ENCODE results near the gene SUGCT. TPM values are rescaled to one million over a fixed set of nuclear protein-coding genes. Genes with fewer than 3 reads are reported as not detected.
A peak's percentile ranks its signal among the peaks of the same experiment; 100 is the strongest.

The SUGCT gene
- total and polyA plus RNA-seq, 2 of the 13 experiments (the other 11 are each of a cell fraction or from before 2014, with no cell fraction given): 10.1 to 22.2 TPM

DNA sequence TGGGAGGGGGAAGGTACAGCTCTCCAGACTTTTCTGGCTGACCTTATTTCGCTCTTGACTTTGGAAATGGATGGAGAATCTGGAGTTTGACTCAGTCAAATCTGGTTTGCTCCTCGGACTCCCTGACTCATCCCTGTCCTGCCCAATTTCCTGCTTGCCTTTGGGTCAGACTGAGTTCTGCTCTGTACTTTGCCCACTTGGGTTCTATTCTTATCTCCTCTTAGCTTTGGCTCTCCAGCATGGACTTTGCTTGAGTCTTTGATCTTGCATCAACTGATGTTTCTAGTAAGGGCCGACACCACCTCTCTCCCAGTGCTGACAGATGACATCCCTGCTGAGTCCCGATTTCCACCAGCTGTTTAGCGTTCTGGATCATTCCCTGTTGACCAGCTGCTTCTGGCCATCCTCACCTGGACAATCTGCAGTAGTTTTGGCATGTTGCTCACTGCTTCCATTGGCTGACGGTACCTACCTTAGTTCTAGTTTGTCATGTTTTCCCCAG lies 335.3 kb downstream of the SUGCT start (continued):
- TF ChIP-seq NFAT5 (CRISPR knock-in tag; IDR thresholded peaks at IDR 0.05) (no peak), GZF1 (CRISPR knock-in tag; IDR thresholded peaks at IDR 0.05) (no peak), PRDM10 (CRISPR knock-in tag; IDR thresholded peaks at IDR 0.05; ENCODE audit: low read depth) (no peak), KLF12 (CRISPR knock-in tag; IDR thresholded peaks at IDR 0.05; ENCODE audit: borderline replicate concordance) (no peak), ELF3 (CRISPR knock-in tag; IDR thresholded peaks at IDR 0.05) (peak; percentile 76), SMAD9 (CRISPR knock-in tag; IDR thresholded peaks at IDR 0.05) (no peak), IRF9 (CRISPR knock-in tag; IDR thresholded peaks at IDR 0.05; ENCODE audit: borderline replicate concordance) (no peak), ZNF703 (CRISPR knock-in tag; IDR thresholded peaks at IDR 0.05; ENCODE audit: borderline replicate concordance) (no peak), ZNF790 (CRISPR knock-in tag; IDR thresholded peaks at IDR 0.05; ENCODE audit: borderline replicate concordance) (no peak), MIXL1 (CRISPR knock-in tag; IDR thresholded peaks at IDR 0.05) (peak; percentile 81), TCF7L2 (IDR thresholded peaks at IDR 0.05; ENCODE audit: low read depth, low read length) (no peak), PRMT3 (CRISPR knock-in tag; IDR thresholded peaks at IDR 0.05; ENCODE audit: borderline replicate concordance, low read depth) (no peak), SALL1 (CRISPR knock-in tag; IDR thresholded peaks at IDR 0.05) (peak; percentile 93)
- TF ChIP-seq, protein P1, sequence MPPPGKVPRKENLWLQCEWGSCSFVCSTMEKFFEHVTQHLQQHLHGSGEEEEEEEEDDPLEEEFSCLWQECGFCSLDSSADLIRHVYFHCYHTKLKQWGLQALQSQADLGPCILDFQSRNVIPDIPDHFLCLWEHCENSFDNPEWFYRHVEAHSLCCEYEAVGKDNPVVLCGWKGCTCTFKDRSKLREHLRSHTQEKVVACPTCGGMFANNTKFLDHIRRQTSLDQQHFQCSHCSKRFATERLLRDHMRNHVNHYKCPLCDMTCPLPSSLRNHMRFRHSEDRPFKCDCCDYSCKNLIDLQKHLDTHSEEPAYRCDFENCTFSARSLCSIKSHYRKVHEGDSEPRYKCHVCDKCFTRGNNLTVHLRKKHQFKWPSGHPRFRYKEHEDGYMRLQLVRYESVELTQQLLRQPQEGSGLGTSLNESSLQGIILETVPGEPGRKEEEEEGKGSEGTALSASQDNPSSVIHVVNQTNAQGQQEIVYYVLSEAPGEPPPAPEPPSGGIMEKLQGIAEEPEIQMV (CRISPR knock-in tag; IDR thresholded peaks at IDR 0.05; ENCODE audit: low read depth): no peak
- TF ChIP-seq, protein P2, sequence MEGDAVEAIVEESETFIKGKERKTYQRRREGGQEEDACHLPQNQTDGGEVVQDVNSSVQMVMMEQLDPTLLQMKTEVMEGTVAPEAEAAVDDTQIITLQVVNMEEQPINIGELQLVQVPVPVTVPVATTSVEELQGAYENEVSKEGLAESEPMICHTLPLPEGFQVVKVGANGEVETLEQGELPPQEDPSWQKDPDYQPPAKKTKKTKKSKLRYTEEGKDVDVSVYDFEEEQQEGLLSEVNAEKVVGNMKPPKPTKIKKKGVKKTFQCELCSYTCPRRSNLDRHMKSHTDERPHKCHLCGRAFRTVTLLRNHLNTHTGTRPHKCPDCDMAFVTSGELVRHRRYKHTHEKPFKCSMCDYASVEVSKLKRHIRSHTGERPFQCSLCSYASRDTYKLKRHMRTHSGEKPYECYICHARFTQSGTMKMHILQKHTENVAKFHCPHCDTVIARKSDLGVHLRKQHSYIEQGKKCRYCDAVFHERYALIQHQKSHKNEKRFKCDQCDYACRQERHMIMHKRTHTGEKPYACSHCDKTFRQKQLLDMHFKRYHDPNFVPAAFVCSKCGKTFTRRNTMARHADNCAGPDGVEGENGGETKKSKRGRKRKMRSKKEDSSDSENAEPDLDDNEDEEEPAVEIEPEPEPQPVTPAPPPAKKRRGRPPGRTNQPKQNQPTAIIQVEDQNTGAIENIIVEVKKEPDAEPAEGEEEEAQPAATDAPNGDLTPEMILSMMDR (CRISPR knock-in tag; IDR thresholded peaks at IDR 0.05): no peak
